A673 (cell line): ENCODE results near the gene PHKA2. TPM values are rescaled to one million over a fixed set of nuclear protein-coding genes. Genes with fewer than 3 reads are reported as not detected.
A peak's percentile ranks its signal among the peaks of the same experiment; 100 is the strongest.

ENCODE experiments used
- BruUV-seq: library from RNA; stranded (reverse); fragments of 400-500 nt; replicated peaks from 2 replicates; lab custom pipeline; 2021; lab: Mats Ljungman, UMichigan
- CTCF ChIA-PET: fragments of 300-600 bp; sonication (Branson Sonifier 250); formaldehyde crosslinking; loops from one replicate; lab custom pipeline; 2022; ENCODE audit warnings: antibody characterized with exemption; lab: Charles Lee
- POLR2A ChIA-PET: fragments of 300-600 bp; sonication (Branson Sonifier 250); formaldehyde crosslinking; loops from one replicate; lab custom pipeline; 2022; ENCODE audit warnings: antibody characterized with exemption; ENCODE audit not compliant: low non-redundant PET; lab: Charles Lee
- DNase-seq: peaks from one replicate; pipeline ENCODE4 v3.0.0-alpha.2; 2015; ENCODE audit warnings: low spot score
- H3K27ac ChIP-seq: fragments of 200-600 bp; sonication (generic); 2 replicates; pipeline ENCODE4 v1.5.1; 2016; ENCODE audit warnings: mixed run types, low read depth, mild to moderate bottlenecking, mixed read lengths, antibody characterized with exemption, low read length; ENCODE audit not compliant: poor library complexity, severe bottlenecking
- H3K27me3 ChIP-seq: fragments of 200-600 bp; sonication (generic); replicated peaks from 2 replicates; pipeline ENCODE4 v1.6.1; 2017; ENCODE audit warnings: mixed run types, low read depth, mild to moderate bottlenecking, mixed read lengths, antibody characterized with exemption, low read length; ENCODE audit not compliant: insufficient read depth, poor library complexity
- H3K36me3 ChIP-seq: fragments of 200-600 bp; sonication (generic); 2 replicates; pipeline ENCODE4 v1.6.1; 2016; ENCODE audit warnings: mixed run types, mild to moderate bottlenecking, mixed read lengths, antibody characterized with exemption, low read length; ENCODE audit not compliant: insufficient read depth, poor library complexity, severe bottlenecking
- H3K4me1 ChIP-seq: fragments of 200-600 bp; sonication (generic); 2 replicates; pipeline ENCODE4 v1.6.1; 2017; ENCODE audit warnings: mixed run types, mild to moderate bottlenecking, mixed read lengths, antibody characterized with exemption, low read length; ENCODE audit not compliant: insufficient read depth, poor library complexity, severe bottlenecking
- H3K4me3 ChIP-seq: fragments of 200-600 bp; sonication (generic); 2 replicates; pipeline ENCODE4 v1.5.1; 2016; ENCODE audit warnings: low read depth, mixed run types, mild to moderate bottlenecking, mixed read lengths, low read length; ENCODE audit not compliant: poor library complexity, severe bottlenecking
- H3K9me3 ChIP-seq: fragments of 200-600 bp; sonication (generic); 2 replicates; pipeline ENCODE4 v1.6.1; 2016; ENCODE audit warnings: mixed run types, low read depth, mild to moderate bottlenecking, mixed read lengths, antibody characterized with exemption, low read length; ENCODE audit not compliant: poor library complexity, severe bottlenecking
- CTCF ChIP-seq: fragments of 300-800, 200-600 bp; sonication (generic); conservative IDR thresholded peaks from 2 replicates; pipeline ENCODE4 v1.5.1; 2017; ENCODE audit warnings: low read depth, mild to moderate bottlenecking, antibody characterized with exemption, low read length, moderate library complexity, mixed read lengths
- EZH2 ChIP-seq: fragments of 200-600 bp; sonication (generic); IDR thresholded peaks from 2 replicates; pipeline ENCODE4 v1.6.1; 2017; ENCODE audit warnings: borderline replicate concordance, low read depth, mild to moderate bottlenecking, mixed read lengths, antibody characterized with exemption, low read length; ENCODE audit not compliant: poor library complexity, severe bottlenecking
- intact Hi-C: fragments of 100-400 bp; cut with micrococcal nuclease; formaldehyde crosslinking; loops from one replicate; pipeline ENCODE4 v1.10.0; 2022; ENCODE audit not compliant: unreplicated experiment
- total RNA-seq: library from RNA; stranded (reverse); gene quantifications from 2 replicates; pipeline ENCODE4 v1.2.3, GENCODE V29; 2021

The PHKA2 gene
- total RNA-seq, 1 experiment from 2014 or later = 31.4 TPM

- TF ChIP-seq EZH2 (no peak), CTCF (no peak)
- Histone ChIP-seq H3K4me1 (peaks cover 20% of the 10 kb centered on the region), H3K27me3 (no peaks in the 10 kb centered on the region), H3K4me3 (peak overlapping the region; percentile 33), H3K36me3 (no peaks in the 10 kb centered on the region), H3K9me3 (no peaks in the 10 kb centered on the region), H3K27ac (no peak overlapping the region)
- ChIA-PET CTCF (no interaction called here), POLR2A (no interaction called here)
- intact Hi-C loops = no loop called here
- BruUV-seq = no TSS peak
- DNase-seq = no peak
These were observed 110.1 kb downstream of the PHKA2 start for GRCh38 chrX:18873836-18874235.

GRCh38 chrX:18873189-18873791 is 110.6 kb downstream of the PHKA2 start:
- CTCF ChIA-PET = interaction anchor here (0.7 kb wide), 1 partner anchor 461 kb away, joined by 3 read pairs; no protein-coding TSS in a partner anchor
- intact Hi-C loops = no loop called here
- POLR2A ChIA-PET = no interaction called here
- H3K27me3 ChIP-seq = no peaks in the 10 kb centered on the region
- H3K9me3 ChIP-seq = no peaks in the 10 kb centered on the region
- DNase-seq = peak; percentile 83
- H3K4me1 ChIP-seq = peaks cover 20% of the 10 kb centered on the region
- H3K27ac ChIP-seq = peak overlapping the region; percentile 32
- H3K4me3 ChIP-seq = peak overlapping the region; percentile 33
- BruUV-seq = no TSS peak
- no peaks in the 10 kb centered on the region for H3K36me3 ChIP-seq
- no peak for TF ChIP-seq CTCF

GRCh38 chrX:18872621-18873020 is 111.3 kb downstream of the PHKA2 start:
- intact Hi-C loops = no loop called here
- Histone ChIP-seq H3K9me3 (no peaks in the 10 kb centered on the region), H3K36me3 (no peaks in the 10 kb centered on the region), H3K4me1 (peaks cover 20% of the 10 kb centered on the region), H3K4me3 (no peak overlapping the region), H3K27ac (peak overlapping the region; percentile 32), H3K27me3 (no peaks in the 10 kb centered on the region)
- BruUV-seq = no TSS peak
- no peak for TF ChIP-seq CTCF
- no peak for TF ChIP-seq EZH2
- POLR2A ChIA-PET = no interaction called here
- CTCF ChIA-PET = no interaction called here
- DNase-seq = no peak
